SK-N-SH (cell line): Measurements from ENCODE around the gene MS4A10.

ENCODE experiments used
- CHD2 ChIP-seq: fragments of 150-350 bp; IDR thresholded peaks from 2 replicates; pipeline ENCODE4 v1.6.1; 2018; ENCODE audit warnings: low read length; ENCODE audit not compliant: partially characterized antibody
- CTCF ChIP-seq: fragments of 200-600 bp; sonication (generic); IDR thresholded peaks from 2 replicates; pipeline ENCODE4 v1.6.1; 2017; ENCODE audit warnings: antibody characterized with exemption, mild to moderate bottlenecking, moderate library complexity
- FOXJ3 ChIP-seq: sonication (generic); formaldehyde crosslinking; IDR thresholded peaks from 2 replicates; pipeline ENCODE4 v1.5.1; 2020; ENCODE audit warnings: mild to moderate bottlenecking, missing genetic modification reagents
- GATA2 ChIP-seq: sonication (generic); formaldehyde crosslinking; IDR thresholded peaks from 2 replicates; pipeline ENCODE4 v1.5.0; 2020; ENCODE audit warnings: mild to moderate bottlenecking, missing genetic modification reagents
- MAX ChIP-seq: IDR thresholded peaks from 2 replicates; pipeline ENCODE4 v1.4.0; 2012; ENCODE audit warnings: low read depth
- MXI1 ChIP-seq: IDR thresholded peaks from 2 replicates; pipeline ENCODE4 v1.6.1; 2012; ENCODE audit warnings: mild to moderate bottlenecking, low read depth, low read length, improper control_type of control experiment
- NRF1 ChIP-seq: IDR thresholded peaks from 2 replicates; pipeline ENCODE4 v1.6.1; 2012; ENCODE audit warnings: low read depth, mild to moderate bottlenecking, low read length
- POLR2AphosphoS5 ChIP-seq: IDR thresholded peaks from 2 replicates; pipeline ENCODE4 v1.6.1; 2012; ENCODE audit warnings: low read depth, low read length
- REST ChIP-seq: IDR thresholded peaks from 2 replicates; pipeline ENCODE4 v1.6.1; 2012; ENCODE audit warnings: mild to moderate bottlenecking, low read depth, low read length, moderate library complexity
- RFX5 ChIP-seq: IDR thresholded peaks from 2 replicates; pipeline ENCODE4 v1.6.1; 2012; ENCODE audit warnings: mild to moderate bottlenecking, improper control_type of control experiment, low read length
- SIN3A ChIP-seq: IDR thresholded peaks from 2 replicates; pipeline ENCODE4 v1.6.1; 2012; ENCODE audit warnings: low read depth, mild to moderate bottlenecking, low read length, moderate library complexity, borderline replicate concordance
- YY1 ChIP-seq: IDR thresholded peaks from 2 replicates; pipeline ENCODE4 v1.4.0; 2012; ENCODE audit warnings: low read depth, mild to moderate bottlenecking

GRCh38 chr11:60825790-60826189 is 40.7 kb downstream of the MS4A10 start:
- no peak for TF ChIP-seq REST
- no peak for TF ChIP-seq CTCF
- TF ChIP-seq RFX5, result no peak
- no peak for TF ChIP-seq MXI1
- TF ChIP-seq POLR2AphosphoS5, result no peak
- TF ChIP-seq CHD2, result no peak
- TF ChIP-seq YY1, result no peak
- no peak for TF ChIP-seq MAX
- TF ChIP-seq FOXJ3 (CRISPR knock-in tag), result no peak
- no peak for TF ChIP-seq GATA2 (CRISPR knock-in tag)
- TF ChIP-seq SIN3A, result no peak
- TF ChIP-seq NRF1, result no peak
